Measurements from ENCODE around the gene RAB21. TPM values are rescaled to one million over a fixed set of nuclear protein-coding genes. Genes with fewer than 3 reads are reported as not detected.
A peak's percentile ranks its signal among the peaks of the same experiment; 100 is the strongest.

RAB21 gene
- total RNA-seq, 1 donor from 2014 or later, result 170 TPM

DNA sequence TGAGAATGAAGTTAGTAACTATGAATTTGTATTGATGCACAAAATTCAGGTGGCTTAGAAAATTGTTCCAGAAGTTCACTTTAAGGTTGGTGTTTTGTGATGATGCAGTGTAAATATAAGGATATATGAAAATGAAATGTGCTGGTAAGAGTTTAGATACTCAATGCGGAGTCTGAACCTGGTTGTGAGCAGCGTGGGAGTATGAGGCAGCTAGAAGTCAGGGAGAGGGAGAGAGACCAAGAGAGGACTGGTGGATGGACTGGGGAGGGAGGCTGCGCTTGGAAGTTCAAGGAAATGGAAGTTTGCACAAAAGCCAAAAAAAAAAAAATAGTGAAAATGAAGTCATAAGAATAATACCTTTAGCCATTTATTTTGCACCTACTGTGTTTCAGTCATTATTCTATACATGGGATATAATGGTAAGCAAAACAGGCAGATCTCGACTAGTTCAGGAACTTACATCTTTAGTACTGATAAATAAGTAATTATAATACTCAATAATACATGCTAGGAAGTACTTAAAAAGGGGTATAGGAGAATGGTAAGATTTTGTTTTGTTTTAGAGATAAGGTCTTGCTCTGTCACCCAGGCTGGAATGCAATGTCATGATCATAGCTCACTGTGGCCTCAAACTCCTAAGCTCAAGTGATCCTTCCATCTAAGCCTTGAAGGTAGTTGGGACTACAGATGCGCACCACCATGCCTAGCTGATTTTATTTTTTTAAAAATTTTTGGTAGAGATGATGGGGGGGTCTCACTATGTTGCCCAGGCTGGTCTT, 10.0 kb upstream of the RAB21 start:
- Histone ChIP-seq H3K9me3 (replicated peaks) (no peaks in the 10 kb centered on the region), H3K27me3 (ENCODE audit: low read depth) (peaks cover 12% of the 10 kb centered on the region), H3K4me1 (no peaks in the 10 kb centered on the region), H3K36me3 (no peaks in the 10 kb centered on the region), H3K4me3 (no peak overlapping the region), H3K27ac (replicated peaks) (no peak overlapping the region)
- intact Hi-C loops (cut with micrococcal nuclease), result loop anchor here (10.0 kb wide), 1 partner anchor 330 kb away; no protein-coding TSS in a partner anchor
- no peak for DNase-seq
- TF ChIP-seq, protein P1, sequence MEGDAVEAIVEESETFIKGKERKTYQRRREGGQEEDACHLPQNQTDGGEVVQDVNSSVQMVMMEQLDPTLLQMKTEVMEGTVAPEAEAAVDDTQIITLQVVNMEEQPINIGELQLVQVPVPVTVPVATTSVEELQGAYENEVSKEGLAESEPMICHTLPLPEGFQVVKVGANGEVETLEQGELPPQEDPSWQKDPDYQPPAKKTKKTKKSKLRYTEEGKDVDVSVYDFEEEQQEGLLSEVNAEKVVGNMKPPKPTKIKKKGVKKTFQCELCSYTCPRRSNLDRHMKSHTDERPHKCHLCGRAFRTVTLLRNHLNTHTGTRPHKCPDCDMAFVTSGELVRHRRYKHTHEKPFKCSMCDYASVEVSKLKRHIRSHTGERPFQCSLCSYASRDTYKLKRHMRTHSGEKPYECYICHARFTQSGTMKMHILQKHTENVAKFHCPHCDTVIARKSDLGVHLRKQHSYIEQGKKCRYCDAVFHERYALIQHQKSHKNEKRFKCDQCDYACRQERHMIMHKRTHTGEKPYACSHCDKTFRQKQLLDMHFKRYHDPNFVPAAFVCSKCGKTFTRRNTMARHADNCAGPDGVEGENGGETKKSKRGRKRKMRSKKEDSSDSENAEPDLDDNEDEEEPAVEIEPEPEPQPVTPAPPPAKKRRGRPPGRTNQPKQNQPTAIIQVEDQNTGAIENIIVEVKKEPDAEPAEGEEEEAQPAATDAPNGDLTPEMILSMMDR (IDR thresholded peaks at IDR 0.05; ENCODE audit: borderline replicate concordance), result no peak

DNA sequence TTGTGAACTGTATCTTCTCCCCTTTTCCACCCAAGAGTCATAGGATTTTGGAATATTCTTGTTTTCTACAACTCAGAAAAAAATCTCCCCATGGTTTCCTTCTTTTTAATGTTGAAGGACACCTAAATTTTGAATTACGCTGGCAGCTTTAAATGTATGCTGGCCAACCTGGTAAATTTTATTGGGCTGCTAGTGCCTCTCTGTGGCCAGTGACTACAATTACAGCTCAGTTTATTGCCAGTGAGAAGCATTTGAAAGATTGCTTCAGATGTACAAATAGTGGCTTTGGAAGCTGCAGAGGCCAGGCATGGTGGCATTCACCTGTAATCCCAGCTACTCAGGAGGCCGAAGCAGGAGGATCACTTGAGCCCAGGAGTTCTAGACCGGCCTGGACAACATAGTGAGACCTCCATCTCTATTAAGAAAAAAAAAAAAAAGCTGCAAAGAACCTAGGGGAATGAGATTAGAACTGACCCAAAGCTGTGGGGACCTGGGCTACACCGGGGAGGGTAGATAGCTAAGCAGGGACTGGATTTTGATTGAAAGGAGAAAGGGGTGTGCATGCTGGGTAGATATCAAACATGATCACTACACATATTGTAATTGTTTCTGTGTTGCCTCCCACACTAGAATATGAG, 7.6 kb upstream of the RAB21 start:
- no peak overlapping the region for H3K4me3 ChIP-seq
- H3K9me3 ChIP-seq (replicated peaks), result no peaks in the 10 kb centered on the region
- no peaks in the 10 kb centered on the region for H3K36me3 ChIP-seq
- TF ChIP-seq, protein P1 (IDR thresholded peaks at IDR 0.05; ENCODE audit: borderline replicate concordance), result peak; percentile 81
- intact Hi-C loops (cut with micrococcal nuclease), result loop anchor here (10.0 kb wide), 1 partner anchor 332 kb away; no protein-coding TSS in a partner anchor
- peaks cover 17% of the 10 kb centered on the region for H3K27me3 ChIP-seq (ENCODE audit: low read depth)
- H3K4me1 ChIP-seq, result no peaks in the 10 kb centered on the region
- H3K27ac ChIP-seq (replicated peaks), result no peak overlapping the region
- no peak for DNase-seq

DNA sequence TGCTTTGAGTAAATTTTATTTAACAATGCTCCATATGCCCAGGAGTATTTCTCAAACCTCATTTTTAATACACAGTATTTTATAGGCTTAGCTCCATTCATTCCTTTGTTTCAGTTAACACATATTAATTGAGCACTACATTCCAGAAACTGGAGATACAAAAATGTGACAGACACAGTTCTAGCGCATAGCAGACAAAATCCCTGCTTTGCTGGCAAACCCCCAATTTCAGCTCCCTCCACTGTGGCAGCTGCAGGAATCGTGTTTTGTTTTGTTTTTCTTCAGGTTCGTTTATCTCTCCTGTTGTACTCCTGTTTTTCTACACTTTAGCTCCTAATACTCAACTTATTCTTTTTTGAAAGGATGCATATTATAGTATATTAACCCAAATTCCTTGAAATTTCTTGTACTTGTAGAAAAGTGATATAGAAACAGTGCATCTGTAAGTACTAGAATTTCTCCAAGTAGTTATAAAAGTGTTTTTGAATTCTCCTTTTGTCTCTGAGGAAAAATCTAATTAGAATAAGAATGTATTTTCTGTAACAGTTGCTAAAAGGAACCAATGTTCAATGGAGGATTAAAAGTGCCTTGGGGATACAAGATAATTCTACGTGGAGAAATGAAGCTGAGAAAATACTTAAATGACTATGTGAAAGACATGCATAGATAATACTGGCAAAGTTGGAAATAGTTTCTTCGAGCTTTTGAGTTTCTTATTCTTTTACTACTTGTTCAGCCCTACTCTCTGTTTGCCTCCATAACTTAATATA, 6.4 kb upstream of the RAB21 start:
- intact Hi-C loops (cut with micrococcal nuclease), result loop anchor here (10.0 kb wide), 1 partner anchor 333 kb away; no protein-coding TSS in a partner anchor
- no peak overlapping the region for H3K27ac ChIP-seq (replicated peaks)

DNA sequence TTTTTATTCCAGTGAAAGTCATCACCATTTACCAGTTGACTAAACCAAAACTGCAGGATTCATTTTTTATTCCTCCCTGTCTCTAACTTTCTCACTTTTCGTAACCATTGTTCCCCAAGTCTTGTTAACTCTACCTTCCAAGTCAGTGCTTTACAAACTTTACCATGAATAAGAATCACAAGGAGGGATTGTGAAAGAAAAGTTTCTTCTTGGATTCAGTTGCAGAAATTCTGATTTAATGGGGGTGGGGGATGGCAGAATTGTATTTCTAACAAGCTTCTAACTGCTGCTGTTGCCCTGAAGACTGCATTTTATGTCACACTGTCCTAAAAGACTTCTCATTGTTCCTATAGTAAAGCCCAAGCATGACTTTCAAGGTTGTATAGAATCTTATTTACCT, 5.0 kb upstream of the RAB21 start:
- Histone ChIP-seq H3K4me1 (peaks cover 6% of the 10 kb centered on the region), H3K27me3 (ENCODE audit: low read depth) (peaks cover 17% of the 10 kb centered on the region), H3K27ac (replicated peaks) (no peak overlapping the region), H3K4me3 (no peak overlapping the region), H3K9me3 (replicated peaks) (no peaks in the 10 kb centered on the region), H3K36me3 (no peaks in the 10 kb centered on the region)
- TF ChIP-seq, protein P1 (IDR thresholded peaks at IDR 0.05; ENCODE audit: borderline replicate concordance), result no peak
- no peak for DNase-seq
- intact Hi-C loops (cut with micrococcal nuclease), result loop anchor here (10.0 kb wide), 2 partner anchors 105 to 335 kb away; no protein-coding TSS in a partner anchor

More for the DNA sequence above, 6.4 kb upstream of the RAB21 start:
- H3K4me1 ChIP-seq, result no peaks in the 10 kb centered on the region
- DNase-seq, result no peak
- H3K36me3 ChIP-seq, result no peaks in the 10 kb centered on the region
- TF ChIP-seq, protein P1 (IDR thresholded peaks at IDR 0.05; ENCODE audit: borderline replicate concordance), result no peak
- peaks cover 17% of the 10 kb centered on the region for H3K27me3 ChIP-seq (ENCODE audit: low read depth)
- H3K9me3 ChIP-seq (replicated peaks), result no peaks in the 10 kb centered on the region
- H3K4me3 ChIP-seq, result no peak overlapping the region

DNA sequence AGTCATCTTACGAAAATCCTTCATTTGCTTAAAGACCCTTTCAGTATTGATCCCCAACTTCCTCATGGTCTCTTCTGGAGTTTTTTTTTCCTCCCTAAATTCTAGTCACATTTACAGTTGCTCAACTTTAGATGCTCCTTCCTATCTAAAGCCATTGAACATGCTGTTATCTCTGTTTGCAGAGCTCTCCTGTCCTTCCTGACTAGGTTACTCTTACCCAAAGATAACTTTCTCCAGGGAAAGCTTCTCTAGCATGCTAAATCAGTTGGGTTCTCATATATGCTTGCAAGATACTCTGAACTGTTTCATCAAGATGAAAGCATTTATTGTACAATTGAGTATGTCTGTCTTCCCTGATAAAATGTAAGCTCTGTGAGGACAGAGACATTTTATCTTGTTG, 1.8 kb upstream of the RAB21 start:
- Histone ChIP-seq H3K4me3 (no peak overlapping the region), H3K4me1 (peaks cover 35% of the 10 kb centered on the region), H3K36me3 (peaks cover 6% of the 10 kb centered on the region), H3K27me3 (ENCODE audit: low read depth) (peaks cover 16% of the 10 kb centered on the region), H3K27ac (replicated peaks) (no peak overlapping the region), H3K9me3 (replicated peaks) (no peaks in the 10 kb centered on the region)
- DNase-seq, result no peak
- TF ChIP-seq, protein P1 (IDR thresholded peaks at IDR 0.05; ENCODE audit: borderline replicate concordance), result no peak
- intact Hi-C loops (cut with micrococcal nuclease), result loop anchor here (10.0 kb wide), 1 partner anchor 108 kb away; no protein-coding TSS in a partner anchor
